Activated CD8-positive, alpha-beta memory T cell treated with anti-CD3 and anti-CD28 coated beads, Interleukin-2, amount 50 U/mL, for 1 hour (primary cell): ENCODE results near the gene RBM33.
"Not testable (repeated sequence)": the region's sequence is repeated elsewhere in the genome, so short reads cannot be mapped to it uniquely, and the experiment has no call there.

ENCODE experiments used
- DNase-seq: peaks from one replicate; pipeline ENCODE4 v3.0.0-alpha.2; 2020; ENCODE audit errors: extremely low read depth

RBM33 gene

DNA sequence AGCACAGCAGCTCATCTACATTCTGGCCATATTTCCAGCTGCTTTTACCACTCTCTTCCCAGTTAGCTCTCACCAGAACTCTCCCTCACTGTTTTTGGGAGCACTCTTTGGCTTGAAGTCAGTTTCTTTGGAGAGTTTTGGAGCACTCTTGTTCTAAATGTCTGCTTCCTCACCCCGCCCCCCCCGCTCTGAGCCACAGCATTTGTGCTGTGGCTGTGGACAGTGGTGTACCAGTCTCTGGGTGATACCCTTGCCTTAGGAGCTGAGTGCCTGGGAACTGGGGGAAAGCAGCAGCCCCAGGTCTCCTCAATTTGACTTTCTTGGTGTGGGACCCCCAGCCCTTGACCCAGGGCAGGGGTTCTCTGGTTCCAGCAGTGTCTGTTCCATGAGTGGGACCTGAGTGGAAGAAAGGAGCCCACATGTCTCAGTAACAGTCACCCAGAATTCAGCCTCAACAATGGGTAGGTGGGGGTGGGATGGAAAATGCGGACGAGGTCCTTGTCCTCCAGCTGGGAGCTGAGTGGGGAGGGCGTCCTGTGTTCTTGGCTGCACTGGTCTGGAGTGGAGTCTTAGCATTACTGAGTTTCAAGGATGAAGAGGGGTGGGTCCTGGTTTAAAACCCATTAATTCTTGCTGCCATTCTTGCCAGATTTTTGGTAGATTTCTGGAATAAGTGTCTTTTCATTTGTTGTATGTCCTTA, 18.0 kb downstream of the RBM33 start:
- DNase-seq, result no peak

DNA sequence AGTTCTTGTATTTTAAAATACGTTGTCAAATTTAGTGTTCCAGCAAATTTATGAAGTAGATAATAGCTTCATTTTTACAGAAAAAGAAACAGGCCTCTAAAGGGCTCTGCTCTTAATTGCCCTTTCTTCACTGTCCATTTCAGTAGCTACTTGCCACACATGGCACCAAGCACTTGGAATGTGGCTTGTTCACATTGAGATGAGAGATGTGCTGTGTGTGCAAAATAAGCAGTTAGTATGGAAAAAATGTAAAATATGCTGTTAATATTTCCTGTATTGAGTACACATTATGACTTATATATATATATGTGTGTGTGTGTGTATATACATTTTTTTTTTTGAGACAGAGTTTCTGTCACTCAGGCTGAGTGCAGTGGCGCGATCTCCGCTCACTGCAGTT, 19.5 kb downstream of the RBM33 start:
- no peak for DNase-seq

DNA sequence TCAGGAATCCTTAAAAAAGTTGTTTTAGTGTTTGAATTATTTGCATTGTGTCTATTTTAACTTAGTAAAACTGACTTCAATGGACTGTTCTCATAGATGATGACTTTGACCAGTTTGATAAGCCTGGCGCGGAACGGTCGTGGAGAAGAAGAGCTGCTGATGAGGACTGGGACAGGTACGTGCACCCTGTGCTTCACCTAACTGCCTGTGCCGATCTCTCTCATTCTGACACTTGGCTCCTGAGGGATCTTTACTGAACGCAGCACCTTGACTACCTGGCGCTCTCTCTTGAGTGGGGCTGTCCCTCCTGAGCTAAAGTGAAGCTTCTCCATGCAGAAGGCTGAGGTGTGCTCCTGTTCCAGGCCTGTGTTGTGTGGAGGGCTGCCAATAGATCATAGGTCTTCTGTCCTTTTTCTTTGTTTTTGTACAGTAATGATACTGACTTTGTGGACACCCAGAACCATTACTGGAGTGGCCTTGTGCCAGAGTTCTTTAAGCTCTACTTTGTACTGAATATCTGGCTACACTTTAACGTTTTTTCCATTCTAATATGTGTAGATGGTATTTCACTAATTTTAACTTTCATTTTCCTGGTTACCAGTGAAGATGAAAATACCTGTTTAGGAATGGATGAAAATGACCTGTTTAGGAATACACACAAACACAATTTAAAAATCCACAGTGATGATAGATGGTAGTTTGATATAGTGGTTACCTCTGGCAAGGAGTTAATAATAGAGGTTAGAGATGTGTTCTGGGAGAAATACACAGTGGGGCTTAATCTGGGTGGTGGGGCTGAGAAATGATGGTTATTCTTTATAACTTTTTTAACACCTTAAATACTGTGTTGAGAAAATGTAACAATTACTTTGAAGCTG, 20.9 kb downstream of the RBM33 start:
- DNase-seq, result no peak

DNA sequence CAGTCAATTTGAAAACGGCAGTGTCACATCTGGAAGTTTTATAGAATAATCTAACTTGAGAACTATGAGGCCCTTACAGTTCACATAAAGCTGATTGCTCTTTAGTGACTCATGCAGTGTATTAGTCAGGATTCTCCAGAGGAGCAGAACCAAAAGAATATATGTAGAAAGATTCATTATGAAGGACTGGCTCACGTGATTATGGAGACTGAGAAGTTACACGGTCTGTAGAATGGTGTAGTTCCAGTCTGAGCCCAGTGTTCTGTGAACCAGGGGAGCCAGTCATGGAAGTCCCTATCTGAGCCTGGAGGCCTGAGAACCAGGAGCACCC, 21.5 kb downstream of the RBM33 start:
- no peak for DNase-seq

DNA sequence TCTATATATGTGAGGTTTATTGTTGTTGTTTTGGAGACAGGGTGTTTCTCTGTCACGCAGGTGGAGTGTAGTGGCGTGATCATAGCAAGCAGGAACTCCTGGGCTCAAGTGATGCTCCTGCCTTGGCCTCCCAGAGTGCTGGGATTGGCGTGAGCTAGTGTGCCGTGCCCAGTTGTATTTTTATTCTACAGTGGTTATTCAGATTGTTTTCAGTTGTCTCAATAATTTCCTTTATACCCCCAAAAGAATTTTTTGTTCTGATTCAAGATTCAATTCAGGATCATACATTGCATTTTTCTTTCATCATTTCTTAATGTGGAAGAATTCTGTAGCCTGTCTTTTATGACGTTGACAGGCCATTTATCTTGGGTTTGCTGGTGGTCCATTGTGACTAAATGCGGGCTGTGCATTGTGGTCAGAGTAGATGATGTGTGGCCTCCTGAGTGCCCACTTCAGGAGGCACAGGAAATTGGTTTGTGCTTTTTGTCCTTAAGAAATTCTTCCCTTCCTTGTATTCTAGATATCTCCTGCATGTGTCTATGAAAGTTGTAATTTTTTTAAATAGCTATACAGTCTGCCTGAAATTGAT, 22.9 kb downstream of the RBM33 start:
- DNase-seq, result no peak

DNA sequence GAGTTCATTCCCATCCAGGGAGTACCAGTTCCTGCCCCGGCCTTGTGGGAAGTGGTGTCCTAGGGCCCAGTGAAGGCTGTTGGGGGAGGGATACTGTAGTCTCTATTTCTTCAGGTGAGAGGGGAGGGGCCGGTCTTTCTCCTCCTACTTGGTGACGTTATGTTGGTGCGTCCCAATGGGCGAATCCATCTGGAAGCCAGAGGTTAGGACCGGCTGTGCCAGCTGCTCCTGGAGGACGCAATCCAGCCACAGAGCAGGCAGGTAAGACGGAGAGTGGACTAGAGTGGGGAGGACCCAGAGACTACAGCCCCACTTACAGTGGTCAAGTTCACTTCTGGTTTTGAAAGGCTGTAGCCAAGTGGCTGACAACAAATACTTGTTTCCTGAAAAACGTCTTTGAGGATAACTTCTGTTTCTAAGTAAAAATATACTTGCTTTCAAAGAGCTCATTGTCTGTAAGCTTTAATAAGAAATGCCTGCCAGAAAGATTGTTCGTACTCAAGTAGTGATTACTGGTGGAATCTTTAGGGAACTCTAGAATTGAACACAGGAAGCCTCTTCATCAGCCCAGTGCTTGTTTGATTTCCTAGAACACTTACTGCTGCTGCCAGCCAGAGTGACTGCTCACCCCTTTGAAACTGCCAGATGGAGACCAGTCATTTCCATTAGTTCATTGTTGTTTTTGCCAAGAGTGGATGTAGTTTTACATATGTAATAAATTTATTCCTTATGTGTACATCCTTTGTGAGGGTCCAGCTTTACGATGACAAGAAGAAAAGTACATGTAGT, 25.4 kb downstream of the RBM33 start:
- DNase-seq, result no peak

DNA sequence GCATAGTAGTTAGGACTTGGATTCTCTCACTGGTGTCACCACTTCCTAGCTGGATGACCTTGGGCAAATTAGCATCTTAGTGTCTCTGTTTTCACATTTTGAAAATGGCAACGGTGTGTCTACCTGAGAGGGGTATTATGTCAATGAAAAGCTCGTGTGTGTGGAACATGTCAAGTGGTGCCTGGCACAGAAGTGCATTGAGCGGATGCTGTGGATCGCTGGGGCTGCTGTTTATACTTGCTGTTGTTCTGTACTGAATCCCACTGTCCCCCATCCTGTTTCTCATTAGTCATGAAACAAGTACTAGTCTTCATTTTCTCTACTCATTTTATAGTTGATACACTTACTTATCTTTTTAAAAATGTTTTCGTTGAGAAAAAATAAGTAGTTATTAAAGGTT, 26.1 kb downstream of the RBM33 start:
- DNase-seq, result no peak

DNA sequence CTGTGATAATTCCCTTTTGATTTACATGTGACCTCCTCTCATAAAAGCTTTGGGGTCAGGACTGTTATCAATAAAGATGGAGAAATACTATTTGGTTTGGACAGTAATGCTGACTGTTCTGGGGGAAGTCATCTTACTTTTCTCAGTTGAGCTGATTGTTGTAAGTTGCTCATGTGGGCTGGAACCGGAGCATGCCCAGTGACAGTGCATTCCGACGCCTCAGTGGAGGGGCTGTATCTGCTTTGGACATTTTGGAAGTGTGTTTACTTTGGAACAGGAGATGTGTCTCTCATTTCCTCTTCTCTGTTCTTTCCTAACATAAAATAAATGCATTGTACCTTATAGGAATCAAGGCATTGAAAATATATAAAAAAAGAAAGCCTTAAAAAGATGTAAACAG, 30.1 kb downstream of the RBM33 start:
- DNase-seq, result no peak

DNA sequence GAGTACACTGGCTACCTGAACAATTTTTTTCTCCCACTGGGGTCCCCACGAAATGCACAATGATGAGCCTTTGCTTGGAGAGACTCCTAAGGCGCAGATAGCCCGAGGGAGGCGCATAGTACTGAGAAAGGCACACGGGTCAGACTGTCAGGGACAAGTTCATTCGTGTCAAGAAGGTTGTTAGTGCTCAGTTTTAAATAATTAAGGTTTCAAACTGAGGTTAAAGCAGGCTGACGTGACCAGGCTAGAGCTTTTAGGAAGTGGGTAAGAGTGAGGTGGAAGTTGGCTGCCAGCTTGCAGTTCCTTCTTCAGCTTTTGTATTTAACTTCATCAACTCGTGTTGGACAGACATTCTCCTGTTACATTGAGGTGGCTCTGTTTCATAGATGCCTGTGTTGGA, 31.6 kb downstream of the RBM33 start:
- DNase-seq, result no peak

DNA sequence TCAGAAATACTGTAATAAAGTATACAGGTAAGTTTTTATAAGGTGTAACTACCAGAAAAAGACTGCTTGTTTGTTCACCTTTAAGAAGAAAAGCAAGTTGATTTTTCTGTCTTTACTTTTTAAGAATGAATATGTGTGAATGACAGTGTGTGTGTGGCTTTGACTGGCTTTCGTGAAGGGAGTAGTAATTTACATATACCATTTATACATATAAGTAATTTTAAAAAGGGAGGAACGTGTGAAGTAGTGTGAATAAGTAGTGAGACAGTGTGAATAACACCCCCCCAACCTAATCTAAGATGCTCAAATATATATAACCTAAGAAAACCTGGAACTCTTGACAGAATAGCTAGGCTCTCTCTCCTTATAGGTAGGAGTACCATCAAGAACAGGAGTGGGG, 33.2 kb downstream of the RBM33 start:
- DNase-seq, result no peak

DNA sequence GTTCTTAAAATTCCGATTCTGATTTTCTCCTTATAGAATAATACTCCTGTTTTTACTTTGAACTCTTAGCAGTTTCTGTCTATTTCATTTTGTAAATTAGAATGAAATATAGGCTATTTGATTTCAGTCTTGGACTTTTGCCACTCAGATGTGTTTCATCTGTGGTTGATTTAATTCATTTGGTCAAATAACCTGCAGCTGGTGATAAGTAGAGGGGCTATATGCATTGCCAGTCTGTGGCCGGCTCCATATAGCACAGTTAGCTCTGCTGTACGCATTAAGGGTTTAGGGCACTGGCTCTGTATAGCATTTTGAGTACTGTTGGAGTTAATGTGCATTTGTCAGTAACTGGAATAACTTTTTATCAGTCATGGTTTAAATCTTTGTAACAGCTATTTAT, 35.7 kb downstream of the RBM33 start:
- DNase-seq, result no peak

DNA sequence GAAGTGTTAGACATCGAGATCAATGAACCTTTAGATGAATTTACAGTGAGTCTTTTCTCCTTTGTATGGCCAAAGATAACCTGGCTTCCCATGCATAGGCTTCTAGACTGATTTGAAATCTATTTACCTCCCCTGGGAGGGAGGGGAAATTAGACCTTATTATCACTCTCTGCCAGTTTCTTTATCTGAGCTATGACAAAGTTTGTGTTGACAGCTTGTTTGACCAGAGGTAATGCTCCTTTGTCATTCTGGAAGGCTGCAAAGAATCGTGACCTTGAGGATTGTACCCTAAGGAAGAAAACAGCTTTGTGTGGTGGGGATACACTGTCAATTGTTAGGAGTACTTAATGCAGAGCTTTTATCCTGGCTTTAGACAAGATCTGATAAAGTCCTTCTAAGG, 36.4 kb downstream of the RBM33 start:
- DNase-seq, result no peak

DNA sequence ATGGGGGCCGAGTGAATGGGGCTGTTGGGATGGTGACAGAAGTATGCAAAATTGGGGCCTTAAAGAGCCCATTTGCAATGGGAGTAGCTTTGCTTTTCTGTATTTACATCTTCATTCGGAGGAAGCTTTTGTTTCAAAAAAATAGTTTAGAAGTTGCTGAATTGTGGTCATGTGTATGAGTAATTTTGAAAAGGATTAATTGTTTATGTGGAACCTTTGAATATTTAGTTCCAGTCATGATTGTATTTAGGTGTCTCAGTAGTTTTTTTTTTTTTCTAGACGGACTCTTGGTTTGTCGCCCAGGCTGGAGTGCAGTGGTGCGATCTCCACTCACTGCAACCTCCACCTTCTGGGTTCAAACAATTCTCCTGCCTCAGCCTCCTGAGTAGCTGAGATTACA, 37.2 kb downstream of the RBM33 start:
- DNase-seq, result no peak

DNA sequence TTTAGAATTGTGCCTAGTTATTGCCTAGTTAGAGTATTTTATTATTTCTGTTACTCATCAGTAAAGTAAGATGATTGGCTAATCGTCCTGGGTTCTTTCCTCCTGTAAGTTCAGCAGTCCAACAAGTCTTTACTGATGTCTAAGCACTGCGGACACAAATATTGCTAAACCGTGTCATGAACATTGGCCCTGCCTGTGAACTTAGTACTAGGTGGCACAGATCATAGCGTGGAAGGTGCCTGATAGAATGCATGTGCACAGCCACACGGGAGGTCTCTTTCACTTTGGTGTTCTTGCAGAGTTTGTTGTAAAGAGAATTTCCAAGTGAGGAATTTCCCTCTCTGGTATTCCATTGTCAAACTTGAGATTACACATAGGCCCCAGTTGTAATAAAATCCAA, 38.0 kb downstream of the RBM33 start:
- no peak for DNase-seq

DNA sequence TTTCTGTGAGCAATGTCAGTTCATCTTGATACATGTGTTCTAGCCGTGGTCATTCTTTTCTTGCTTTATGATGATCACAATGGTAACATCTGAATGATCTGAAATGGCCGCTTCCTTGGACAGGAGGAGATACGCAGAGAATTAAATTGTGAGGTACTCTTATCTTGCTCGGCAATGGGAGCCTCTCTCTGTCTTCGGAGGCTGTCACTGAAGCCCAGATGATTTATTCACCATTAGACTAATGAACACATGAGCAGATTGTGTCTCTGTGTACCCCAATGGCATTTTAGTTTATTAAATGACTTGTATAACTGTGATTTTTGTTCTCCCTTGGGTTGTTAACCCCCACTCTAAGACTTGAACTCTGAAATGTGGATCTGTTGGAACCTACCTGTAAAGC, 38.6 kb downstream of the RBM33 start:
- DNase-seq, result no peak

DNA sequence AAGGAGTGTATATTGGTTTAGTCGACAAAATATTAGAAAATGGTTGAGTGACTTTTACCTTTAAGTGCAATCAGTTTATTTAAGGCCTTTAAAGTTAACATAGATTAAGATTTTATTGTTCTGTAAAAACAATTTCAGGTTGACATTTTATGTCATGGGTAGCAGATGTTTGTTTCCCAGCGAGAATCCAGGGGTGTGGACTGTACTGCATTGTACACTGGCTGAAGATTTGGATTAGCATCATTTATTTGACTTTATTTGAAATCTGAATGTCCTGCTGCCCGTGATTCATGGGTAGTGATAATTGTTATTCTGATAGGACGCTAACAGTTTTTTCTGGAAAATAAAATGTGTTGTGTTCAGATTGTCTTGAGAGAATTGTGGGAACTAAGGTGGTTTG, 39.3 kb downstream of the RBM33 start:
- DNase-seq, result no peak

DNA sequence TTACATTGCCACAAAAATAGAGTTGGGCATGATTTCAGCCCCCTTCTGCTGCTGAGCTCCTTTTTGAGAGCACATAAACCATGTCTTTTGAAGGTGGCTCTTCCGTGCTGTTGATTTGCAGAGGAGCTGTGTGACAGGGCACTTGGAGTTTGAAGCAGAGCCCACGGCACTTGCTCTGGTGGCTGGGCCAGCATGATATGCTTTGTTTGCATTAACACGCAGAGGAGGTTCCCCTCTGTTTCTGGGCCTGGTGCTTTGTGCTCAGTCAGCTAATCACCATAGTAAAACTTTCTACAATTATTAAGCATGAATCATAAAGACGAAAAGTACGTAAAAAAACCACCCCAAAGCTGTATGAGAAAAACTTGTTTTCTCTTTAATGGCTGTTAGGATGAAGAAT, 40.1 kb downstream of the RBM33 start:
- no peak for DNase-seq

DNA sequence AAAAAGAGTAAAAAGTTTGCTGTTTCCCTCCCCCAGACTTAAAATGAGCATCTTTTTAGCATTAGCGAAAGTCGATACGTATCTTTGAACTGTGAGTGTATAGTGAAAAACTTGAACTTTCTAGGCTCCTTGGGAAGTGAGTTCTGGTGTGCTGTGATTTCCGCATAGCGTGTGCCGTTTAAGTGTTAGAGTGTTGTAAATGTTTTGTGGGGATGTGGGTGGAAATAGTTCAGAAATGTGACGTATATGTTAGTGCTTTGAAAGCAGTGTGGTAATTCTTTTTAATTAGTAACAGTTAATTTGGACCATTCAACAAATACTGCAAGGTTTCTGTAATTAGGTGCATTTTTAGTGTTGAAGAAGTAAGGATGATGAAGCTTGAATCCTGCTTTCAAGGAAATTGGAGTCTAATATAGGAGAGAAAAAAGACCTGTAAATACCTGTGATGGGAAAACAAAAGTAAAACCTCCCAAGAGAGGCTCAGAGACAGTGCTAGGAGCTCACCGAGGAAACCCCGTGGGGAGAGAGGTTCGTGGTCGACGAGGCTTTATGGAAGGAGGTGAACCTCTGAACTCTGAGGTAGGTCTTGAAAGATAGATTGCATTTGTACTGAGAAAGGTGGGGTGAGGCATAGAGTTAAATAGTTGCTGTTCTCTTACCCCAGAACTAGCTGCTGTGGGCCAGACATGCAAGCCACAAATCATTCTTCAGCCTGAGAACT, 40.8 kb downstream of the RBM33 start:
- no peak for DNase-seq

DNA sequence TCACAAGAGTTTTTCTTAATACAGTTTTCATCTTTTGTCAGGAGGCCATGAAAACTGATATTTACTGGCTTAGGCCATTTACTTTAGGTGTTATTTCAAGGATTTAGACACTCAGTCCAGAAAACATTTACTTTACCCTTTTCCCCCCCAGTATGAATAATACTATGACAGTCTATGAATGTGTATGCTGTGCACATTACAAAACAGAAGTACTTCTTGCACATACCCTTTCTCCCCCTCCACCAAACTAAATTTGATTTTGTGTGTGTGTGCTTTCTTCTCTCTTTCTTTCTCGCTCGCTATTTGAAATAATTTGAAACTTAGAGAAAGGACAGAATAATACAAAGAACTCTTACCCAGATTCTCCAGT, 41.3 kb downstream of the RBM33 start:
- no peak for DNase-seq

DNA sequence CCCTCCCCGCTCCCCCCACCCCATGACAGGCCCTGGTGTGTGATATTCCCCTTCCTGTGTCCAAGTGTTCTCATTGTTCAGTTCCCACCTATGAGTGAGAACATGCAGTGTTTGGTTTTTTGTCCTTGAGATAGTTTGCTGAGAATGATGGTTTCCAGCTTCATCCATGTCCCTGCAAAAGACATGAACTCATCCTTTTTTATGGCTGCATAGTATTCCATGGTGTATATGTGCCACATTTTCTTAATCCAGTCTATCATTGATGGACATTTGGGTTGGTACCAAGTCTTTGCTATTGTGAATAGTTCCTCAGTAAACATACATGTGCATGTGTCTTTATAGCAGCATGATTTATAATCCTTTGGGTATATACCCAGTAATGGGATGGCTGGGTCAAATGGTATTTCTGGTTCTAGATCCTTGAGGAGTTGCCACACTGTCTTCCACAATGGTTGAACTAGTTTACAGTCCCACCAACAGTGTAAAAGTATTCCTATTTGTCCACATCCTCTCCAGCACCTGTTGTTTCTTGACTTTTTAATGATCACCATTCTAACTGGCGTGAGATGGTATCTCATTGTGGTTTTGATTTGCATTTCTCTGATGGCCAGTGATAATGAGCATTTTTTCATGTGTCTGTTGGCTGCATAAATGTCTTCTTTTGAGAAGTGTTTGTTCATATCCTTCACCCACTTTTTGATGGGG, 42.3 kb downstream of the RBM33 start:
- DNase-seq, result not testable (repeated sequence)

DNA sequence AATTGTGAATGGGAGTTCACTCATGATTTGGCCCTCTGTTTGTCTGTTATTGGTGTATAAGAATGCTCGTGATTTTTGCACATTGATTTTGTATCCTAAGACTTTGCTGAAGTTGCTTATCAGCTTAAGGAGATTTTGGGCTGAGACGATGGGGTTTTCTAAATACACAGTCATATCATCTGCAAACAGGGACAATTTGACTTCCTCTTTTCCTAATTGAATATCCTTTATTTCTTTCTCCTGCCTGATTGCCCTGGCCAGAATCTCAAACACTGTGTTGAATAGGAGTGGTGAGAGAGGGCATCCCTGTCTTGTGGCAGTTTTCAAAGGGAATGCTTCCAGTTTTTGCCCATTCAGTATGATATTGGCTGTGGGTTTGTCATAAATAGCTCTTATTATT, 43.8 kb downstream of the RBM33 start:
- DNase-seq, result not testable (repeated sequence)
